GM12878 (cell line): Measurements from ENCODE around the gene PCDHA10. TPM values are rescaled to one million over a fixed set of nuclear protein-coding genes. Genes with fewer than 3 reads are reported as not detected.
"Not testable (repeated sequence)": the region's sequence is repeated elsewhere in the genome, so short reads cannot be mapped to it uniquely, and the experiment has no call there.

Experiments
- ATAC-seq: fragments of 200-7000 bp; cut with Tn5 transposase; 3 replicates; pipeline ENCODE4 v1.9.1; 2020; ENCODE audit warnings: mild to moderate bottlenecking, moderate library complexity
- BruUV-seq: library from RNA; stranded (reverse); fragments of 400-500 nt; replicated peaks from 2 replicates; lab custom pipeline; 2021; lab: Mats Ljungman, UMichigan
- CTCF ChIA-PET: fragments of 300-600 bp; sonication (Branson Sonifier 250); formaldehyde crosslinking; extraction: SDS; loops from one replicate; lab custom pipeline; 2021; ENCODE audit warnings: inconsistent platforms; lab: Yijun Ruan, JAX
- POLR2A ChIA-PET: fragments of 350-600 bp; formaldehyde crosslinking; extraction: SDS; loops from one replicate; lab custom pipeline; 2021; ENCODE audit warnings: inconsistent platforms; lab: Charles Lee
- RAD21 ChIA-PET: fragments of 300-600 bp; sonication (Branson Sonifier 250); formaldehyde crosslinking; loops from one replicate; lab custom pipeline; 2023; ENCODE audit warnings: antibody characterized with exemption; ENCODE audit not compliant: unreplicated experiment; lab: Charles Lee
- SMC1A ChIA-PET: fragments of 300-600 bp; sonication (Branson Sonifier 250); formaldehyde crosslinking; loops from one replicate; lab custom pipeline; 2023; ENCODE audit not compliant: unreplicated experiment, uncharacterized antibody; lab: Charles Lee
- DNase-seq: peaks from one replicate; pipeline ENCODE4 v3.0.0-alpha.2; 2011; ENCODE audit warnings: low read depth, low spot score
- FAIRE-seq: peaks from 3 replicates; lab custom pipeline; 2011; peaks lifted over from hg19 to GRCh38; lab: Jason Lieb, UNC
- H2AFZ ChIP-seq: 2 replicates; pipeline ENCODE4 v1.6.0; 2011; ENCODE audit warnings: low read depth, low read length, control low read depth; ENCODE audit not compliant: control insufficient read depth
- H3K27ac ChIP-seq: 2 replicates; pipeline ENCODE4 v1.5.1; 2011; ENCODE audit warnings: control low read depth; ENCODE audit not compliant: control insufficient read depth, insufficient read depth
- H3K27me3 ChIP-seq, 2 experiments: replicated peaks in 1 of 2; 2 replicates each; pipeline versions ENCODE4 v1.6.0 to v1.6.1; 2011; ENCODE audit warnings: low read length in 1 of 2; ENCODE audit not compliant: control insufficient read depth in 2 of 2, insufficient read depth in 2 of 2
- H3K36me3 ChIP-seq, 2 experiments: 2 replicates each; pipeline ENCODE4 v1.5.1; 2011; ENCODE audit warnings: low read length in 1 of 2; ENCODE audit not compliant: control insufficient read depth in 2 of 2, insufficient read depth in 2 of 2
- H3K4me1 ChIP-seq: 2 replicates; pipeline ENCODE4 v1.6.1; 2011; ENCODE audit warnings: mild to moderate bottlenecking, low read length, moderate library complexity, mixed read lengths; ENCODE audit not compliant: control insufficient read depth, insufficient read depth
- H3K4me2 ChIP-seq: 2 replicates; pipeline ENCODE4 v1.6.0; 2011; ENCODE audit warnings: control low read depth; ENCODE audit not compliant: control insufficient read depth, insufficient read depth
- H3K4me3 ChIP-seq: fragments of 200-600 bp; sonication (generic); 2 replicates; pipeline ENCODE4 v1.5.1; 2016
- H3K79me2 ChIP-seq: 2 replicates; pipeline ENCODE4 v1.6.0; 2011; ENCODE audit warnings: low read length; ENCODE audit not compliant: control insufficient read depth, insufficient read depth
- H3K9ac ChIP-seq: 2 replicates; pipeline ENCODE4 v1.8.0; 2011; ENCODE audit warnings: low read length, control low read depth, mixed read lengths; ENCODE audit not compliant: control insufficient read depth, insufficient read depth
- H3K9me3 ChIP-seq: replicated peaks from 3 replicates; pipeline ENCODE4 v1.5.1; 2011; ENCODE audit warnings: mild to moderate bottlenecking, low read length; ENCODE audit not compliant: control insufficient read depth, insufficient read depth
- H4K20me1 ChIP-seq: 2 replicates; pipeline ENCODE4 v1.6.0; 2011; ENCODE audit not compliant: control insufficient read depth, insufficient read depth
- BHLHE40 ChIP-seq, 2 experiments: fragments of 450-650 bp in 1 of 2; IDR thresholded peaks; 2 replicates each; pipeline ENCODE4 v1.6.1; 2011 to 2017; ENCODE audit warnings: low read depth in 2 of 2, borderline replicate concordance in 1 of 2, improper control_type of control experiment in 1 of 2, low read length in 1 of 2, mild to moderate bottlenecking in 1 of 2
- GATAD2B ChIP-seq: fragments of 450-650 bp; conservative IDR thresholded peaks from 2 replicates; pipeline ENCODE4 v1.6.1; 2017; ENCODE audit warnings: low read depth, mild to moderate bottlenecking, moderate library complexity
- KAT2A ChIP-seq: conservative IDR thresholded peaks from 2 replicates; pipeline ENCODE4 v1.6.1; 2011; ENCODE audit warnings: low read depth, low read length; ENCODE audit not compliant: control insufficient read depth
- SIN3A ChIP-seq: IDR thresholded peaks from 2 replicates; pipeline ENCODE4 v1.6.1; 2012; ENCODE audit warnings: low read depth, low read length, improper control_type of control experiment
- SREBF2 ChIP-seq: IDR thresholded peaks from 2 replicates; pipeline ENCODE4 v1.6.1; 2012; ENCODE audit warnings: mild to moderate bottlenecking, low read length
- TCF7 ChIP-seq: IDR thresholded peaks from 2 replicates; pipeline ENCODE4 v1.6.1; 2014; ENCODE audit warnings: antibody characterized with exemption, borderline replicate concordance
- WGBS: methylation state at CpG from one replicate; pipeline ENCODE4 v1.1.6; 2016; ENCODE audit warnings: low lambda C conversion rate; ENCODE audit not compliant: insufficient replicate concordance, insufficient coverage; ENCODE audit errors: missing lambda C conversion rate; 5-methylcytosine and 5-hydroxymethylcytosine counted together
- in situ Hi-C: fragments of 300-500 bp; cut with MboI; formaldehyde crosslinking; loops from 9 replicates; pipeline ENCODE4 v1.14.3; 2018; ENCODE audit warnings: mixed read lengths
- intact Hi-C: fragments of 100-400 bp; cut with micrococcal nuclease; formaldehyde crosslinking; loops from one replicate; pipeline ENCODE4 v1.14.2; 2022; ENCODE audit not compliant: unreplicated experiment
- polyA plus RNA-seq, 11 experiments: library from polyadenylated mRNA; depleted of rRNA in 4 of 11; unstranded in 6 of 11; stranded (reverse) in 5 of 11; fragments of >200 nt; fragmentation: Nextera tagmentation in 4 of 11; fragmentation: Illumina TruSeq in 1 of 11; extraction: Ambion mirVana in 4 of 11; extraction: Trizol in 1 of 11; gene quantifications; 1 replicate in 1 of 11; 2 replicates in 10 of 11; pipeline versions ENCODE4 v1.2.1 to v1.2.3, GENCODE V29; 2011 to 2016; ENCODE audit warnings: inconsistent platforms in 2 of 11, missing spikeins in 2 of 11, low read depth in 1 of 11
- total RNA-seq, 4 experiments: library from RNA; depleted of rRNA in 3 of 4; stranded (reverse); fragments of >200 nt in 3 of 4; fragmentation: Illumina TruSeq in 1 of 4; extraction: Trizol in 1 of 4; gene quantifications; 2 replicates each; pipeline versions ENCODE4 v1.2.1 to v1.2.3, GENCODE V29; 2013 to 2021

PCDHA10 gene
- total and polyA plus RNA-seq, 10 of the 15 experiments (the other 5 are each of a cell fraction or from before 2014, with no cell fraction given) = 0.01 to 0.06 (median 0.03) TPM; not detected in 5

- H3K36me3 ChIP-seq, H3K9ac ChIP-seq, H4K20me1 ChIP-seq, DNase-seq, H3K27ac ChIP-seq, H2AFZ ChIP-seq, ATAC-seq, in situ Hi-C loops, CTCF ChIA-PET, SMC1A ChIA-PET, intact Hi-C loops, RAD21 ChIA-PET, BruUV-seq, FAIRE-seq, H3K79me2 ChIP-seq, H3K9me3 ChIP-seq, POLR2A ChIA-PET, H3K27me3 ChIP-seq, H3K4me2 ChIP-seq, H3K4me3 ChIP-seq, H3K4me1 ChIP-seq: not testable (repeated sequence)
- WGBS = 82% methylated on average over 26 of the region's 38 CpGs
Measured at GRCh38 chr5:140834439-140835008, 21.2 kb upstream of the PCDHA10 start.

GRCh38 chr5:140835622-140836510 lies 19.8 kb upstream of the PCDHA10 start:
- SMC1A ChIA-PET = no interaction called here
- Histone ChIP-seq H3K4me3 (no peak overlapping the region), H3K27me3 (no peaks in the 10 kb centered on the region), H3K4me2 (no peak overlapping the region), H3K4me1 (no peaks in the 10 kb centered on the region), H3K9me3 (no peaks in the 10 kb centered on the region; the same call in 2 of the 3 replicates), H2AFZ (no peak overlapping the region), H3K9ac (no peak overlapping the region), H3K79me2 (no peaks in the 10 kb centered on the region), H4K20me1 (no peaks in the 10 kb centered on the region), H3K27ac (no peak overlapping the region), H3K36me3 (no peaks in the 10 kb centered on the region)
- FAIRE-seq (no peak), DNase-seq (no peak), ATAC-seq (no peak)
- intact Hi-C loops (no loop called here), in situ Hi-C loops (no loop called here)
- no TSS peak for BruUV-seq
- WGBS = 88% methylated on average over 75 of the region's 103 CpGs
- no peak for TF ChIP-seq TCF7
- no peak for TF ChIP-seq GATAD2B
- no peak for TF ChIP-seq SIN3A
- no peak for TF ChIP-seq SREBF2
- TF ChIP-seq KAT2A = no peak
- no peak for TF ChIP-seq BHLHE40 (IDR thresholded peaks at IDR 0.05; ENCODE audit: borderline replicate concordance in 1 of 2, low read depth in 2 of 2, low read length in 1 of 2)
- RAD21 ChIA-PET = no interaction called here
- CTCF ChIA-PET = no interaction called here
- POLR2A ChIA-PET = no interaction called here
